ENCODE results near the gene EXT2. TPM values are rescaled to one million over a fixed set of nuclear protein-coding genes. Genes with fewer than 3 reads are reported as not detected.

Gene EXT2
- total RNA-seq, 1 experiment from 2014 or later = 77.0 TPM

- Histone ChIP-seq H2AFZ (ENCODE audit: low read length) (no peak overlapping the region), H3K9me2 (replicated peaks; ENCODE audit: low read length) (no peaks in the 10 kb centered on the region), H3K4me1 (ENCODE audit: insufficient read depth, low read length) (no peaks in the 10 kb centered on the region), H3K4me3 (ENCODE audit: low read length) (no peak overlapping the region), H3K9me3 (ENCODE audit: low read length) (no peaks in the 10 kb centered on the region), H3K27me3 (ENCODE audit: low read length) (no peaks in the 10 kb centered on the region), H3K27ac (ENCODE audit: low read length) (no peak overlapping the region), H3K36me3 (ENCODE audit: low read depth, low read length) (no peaks in the 10 kb centered on the region), H3K79me2 (ENCODE audit: low read length) (no peaks in the 10 kb centered on the region), H3K9ac (ENCODE audit: low read length) (no peak overlapping the region), H3K4me2 (ENCODE audit: low read length) (no peak overlapping the region), H3F3A (ENCODE audit: low read length, unreplicated experiment) (no peaks in the 10 kb centered on the region), H4K20me1 (ENCODE audit: low read length) (no peaks in the 10 kb centered on the region)
- DNase-seq (no peak), ATAC-seq (no peak)
- intact Hi-C loops (cut with micrococcal nuclease) = no loop called here
- POLR2A ChIA-PET (ENCODE audit: unreplicated experiment) = no interaction called here
- TF ChIP-seq, protein P1, sequence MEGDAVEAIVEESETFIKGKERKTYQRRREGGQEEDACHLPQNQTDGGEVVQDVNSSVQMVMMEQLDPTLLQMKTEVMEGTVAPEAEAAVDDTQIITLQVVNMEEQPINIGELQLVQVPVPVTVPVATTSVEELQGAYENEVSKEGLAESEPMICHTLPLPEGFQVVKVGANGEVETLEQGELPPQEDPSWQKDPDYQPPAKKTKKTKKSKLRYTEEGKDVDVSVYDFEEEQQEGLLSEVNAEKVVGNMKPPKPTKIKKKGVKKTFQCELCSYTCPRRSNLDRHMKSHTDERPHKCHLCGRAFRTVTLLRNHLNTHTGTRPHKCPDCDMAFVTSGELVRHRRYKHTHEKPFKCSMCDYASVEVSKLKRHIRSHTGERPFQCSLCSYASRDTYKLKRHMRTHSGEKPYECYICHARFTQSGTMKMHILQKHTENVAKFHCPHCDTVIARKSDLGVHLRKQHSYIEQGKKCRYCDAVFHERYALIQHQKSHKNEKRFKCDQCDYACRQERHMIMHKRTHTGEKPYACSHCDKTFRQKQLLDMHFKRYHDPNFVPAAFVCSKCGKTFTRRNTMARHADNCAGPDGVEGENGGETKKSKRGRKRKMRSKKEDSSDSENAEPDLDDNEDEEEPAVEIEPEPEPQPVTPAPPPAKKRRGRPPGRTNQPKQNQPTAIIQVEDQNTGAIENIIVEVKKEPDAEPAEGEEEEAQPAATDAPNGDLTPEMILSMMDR (conservative IDR thresholded peaks at IDR 0.05; ENCODE audit: low read depth, low read length) = no peak
- TF ChIP-seq EZH2 (IDR thresholded peaks at IDR 0.05; ENCODE audit: low read length, unreplicated experiment) (no peak), EZH2phosphoT487 (IDR thresholded peaks at IDR 0.05; ENCODE audit: borderline replicate concordance, low read length) (no peak)
- no TSS peak for BruUV-seq (replicated peaks)
- CTCF ChIA-PET = no interaction called here
Measured at GRCh38 chr11:44264438-44264749, 168.9 kb downstream of the EXT2 start.

GRCh38 chr11:44264761-44265160, 169.3 kb downstream of the EXT2 start:
- Histone ChIP-seq H3K9ac (ENCODE audit: low read length) (no peak overlapping the region), H3K79me2 (ENCODE audit: low read length) (no peaks in the 10 kb centered on the region), H3K27ac (ENCODE audit: low read length) (no peak overlapping the region), H3F3A (ENCODE audit: low read length, unreplicated experiment) (no peaks in the 10 kb centered on the region), H3K9me2 (replicated peaks; ENCODE audit: low read length) (no peaks in the 10 kb centered on the region), H3K36me3 (ENCODE audit: low read depth, low read length) (no peaks in the 10 kb centered on the region), H3K4me3 (ENCODE audit: low read length) (no peak overlapping the region), H2AFZ (ENCODE audit: low read length) (no peak overlapping the region), H3K4me2 (ENCODE audit: low read length) (no peak overlapping the region), H3K27me3 (ENCODE audit: low read length) (no peaks in the 10 kb centered on the region), H4K20me1 (ENCODE audit: low read length) (no peaks in the 10 kb centered on the region), H3K4me1 (ENCODE audit: insufficient read depth, low read length) (no peaks in the 10 kb centered on the region), H3K9me3 (ENCODE audit: low read length) (no peaks in the 10 kb centered on the region)
- ATAC-seq (no peak), DNase-seq (no peak)
- ChIA-PET POLR2A (ENCODE audit: unreplicated experiment) (no interaction called here), CTCF (no interaction called here)
- BruUV-seq (replicated peaks) = no TSS peak
- TF ChIP-seq EZH2 (IDR thresholded peaks at IDR 0.05; ENCODE audit: low read length, unreplicated experiment) = no peak
- TF ChIP-seq, protein P1 (conservative IDR thresholded peaks at IDR 0.05; ENCODE audit: low read depth, low read length) = no peak
- no peak for TF ChIP-seq EZH2phosphoT487 (IDR thresholded peaks at IDR 0.05; ENCODE audit: borderline replicate concordance, low read length)
- intact Hi-C loops (cut with micrococcal nuclease) = no loop called here

- no peaks in the 10 kb centered on the region for H4K20me1 ChIP-seq (ENCODE audit: low read length)
- H3K4me3 ChIP-seq (ENCODE audit: low read length) = no peak overlapping the region
- ChIA-PET POLR2A (ENCODE audit: unreplicated experiment) (no interaction called here), CTCF (no interaction called here)
- no peak overlapping the region for H3K4me2 ChIP-seq (ENCODE audit: low read length)
- no peak overlapping the region for H2AFZ ChIP-seq (ENCODE audit: low read length)
- H3K36me3 ChIP-seq (ENCODE audit: low read depth, low read length) = no peaks in the 10 kb centered on the region
- intact Hi-C loops (cut with micrococcal nuclease) = no loop called here
- H3K79me2 ChIP-seq (ENCODE audit: low read length) = no peaks in the 10 kb centered on the region
- no TSS peak for BruUV-seq (replicated peaks)
- DNase-seq (no peak), ATAC-seq (no peak)
- H3F3A ChIP-seq (ENCODE audit: low read length, unreplicated experiment) = no peaks in the 10 kb centered on the region
- no peaks in the 10 kb centered on the region for H3K4me1 ChIP-seq (ENCODE audit: insufficient read depth, low read length)
- H3K9me3 ChIP-seq (ENCODE audit: low read length) = no peaks in the 10 kb centered on the region
- H3K9me2 ChIP-seq (replicated peaks; ENCODE audit: low read length) = no peaks in the 10 kb centered on the region
- H3K9ac ChIP-seq (ENCODE audit: low read length) = no peak overlapping the region
- H3K27me3 ChIP-seq (ENCODE audit: low read length) = no peaks in the 10 kb centered on the region
- no peak for TF ChIP-seq EZH2 (IDR thresholded peaks at IDR 0.05; ENCODE audit: low read length, unreplicated experiment)
- TF ChIP-seq EZH2phosphoT487 (IDR thresholded peaks at IDR 0.05; ENCODE audit: borderline replicate concordance, low read length) = no peak
- no peak overlapping the region for H3K27ac ChIP-seq (ENCODE audit: low read length)
Measured at GRCh38 chr11:44266056-44266780, 170.7 kb downstream of the EXT2 start.
